PC-9 (cell line): Measurements from ENCODE around the gene PARP16.

Experiments used
- CTCF ChIP-seq: fragments of 200-600 bp; sonication (generic); conservative IDR thresholded peaks from 2 replicates; pipeline ENCODE4 v1.6.1; 2017; ENCODE audit warnings: mixed run types, antibody characterized with exemption, mild to moderate bottlenecking, moderate library complexity
- EZH2 ChIP-seq: fragments of 200-600 bp; sonication (generic); IDR thresholded peaks from 2 replicates; pipeline ENCODE4 v1.8.0; 2017; ENCODE audit warnings: antibody characterized with exemption, low read depth

DNA sequence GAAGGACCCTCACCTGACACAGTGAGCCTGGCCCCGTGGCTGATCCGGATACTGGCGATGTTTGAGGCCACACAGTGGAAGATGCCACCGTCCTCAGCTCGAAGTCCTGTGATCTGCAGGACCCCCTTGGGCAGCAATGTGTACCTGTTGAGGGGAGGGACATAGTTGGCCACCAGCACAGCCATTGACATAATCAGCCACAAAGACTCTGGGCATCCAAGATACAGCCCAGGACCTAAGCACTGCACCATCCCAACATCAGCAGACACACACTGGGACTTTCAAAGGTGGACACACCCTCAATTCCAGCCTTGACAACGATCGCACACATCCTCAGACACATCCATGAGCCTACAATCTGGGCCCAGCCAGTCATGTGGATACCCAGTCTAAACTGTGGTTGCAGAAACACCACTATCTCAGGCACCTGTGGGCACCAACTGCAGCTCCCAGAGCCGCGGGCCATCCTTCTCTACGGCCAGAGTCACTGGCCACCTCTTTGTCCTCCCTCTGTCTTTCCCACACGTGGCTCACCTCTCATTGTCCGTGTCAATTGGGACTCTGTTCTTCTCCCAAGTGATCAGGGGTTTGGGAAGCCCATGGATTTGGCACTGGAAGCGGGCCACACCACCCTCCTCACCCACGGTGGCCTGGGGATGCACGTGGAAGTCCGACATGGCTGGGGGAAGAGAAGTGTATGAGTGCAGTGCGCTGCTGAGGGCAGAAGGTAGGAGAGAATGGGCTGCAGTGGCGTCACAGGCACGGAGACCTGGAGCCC is 48.8 kb upstream of the PARP16 start:
- TF ChIP-seq EZH2: no peak
- TF ChIP-seq CTCF: no peak
